GM19023 (cell line): ENCODE results near the gene NPY1R.

Experiments used
- ATAC-seq: cut with Tn5 transposase; IDR thresholded peaks from one replicate; pipeline ENCODE4 v1.9.1; 2021; ENCODE audit warnings: mild to moderate bottlenecking, moderate library complexity; ENCODE audit not compliant: unreplicated experiment

NPY1R gene

GRCh38 chr4:163280703-163281519 is 51.5 kb downstream of the NPY1R start:
- no peak for ATAC-seq

GRCh38 chr4:163279713-163280112 is 52.7 kb downstream of the NPY1R start:
- ATAC-seq: no peak

DNA sequence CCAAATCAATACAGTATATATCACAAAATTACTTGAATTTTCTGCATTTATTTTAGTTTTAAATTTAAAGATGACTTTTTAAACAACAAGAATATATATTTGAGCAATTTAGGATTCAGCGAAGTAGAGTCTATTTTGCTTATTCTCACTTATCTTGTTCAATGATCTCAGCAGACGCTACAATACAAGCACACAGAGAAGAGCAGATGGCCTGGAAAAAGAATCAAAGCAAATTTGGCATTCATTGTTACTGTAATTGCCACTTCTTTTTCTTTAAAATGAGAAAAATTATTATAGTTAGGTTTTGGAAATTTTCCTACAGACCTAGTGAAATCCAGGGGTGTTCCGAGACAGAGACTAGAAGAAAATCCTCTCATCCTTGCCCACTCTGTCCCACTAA is 57.5 kb downstream of the NPY1R start:
- no peak for ATAC-seq
